HepG2 (cell line): ENCODE results near the gene LMF2. TPM values are rescaled to one million over a fixed set of nuclear protein-coding genes. Genes with fewer than 3 reads are reported as not detected.

ENCODE experiments used
- ATF1 ChIP-seq: IDR thresholded peaks from 2 replicates; pipeline ENCODE4 v1.6.1; 2016; ENCODE audit warnings: mild to moderate bottlenecking, control low read depth
- ATF5 ChIP-seq: sonication (generic); formaldehyde crosslinking; IDR thresholded peaks from 2 replicates; pipeline ENCODE4 v1.4.0; 2020; ENCODE audit warnings: mild to moderate bottlenecking, low read depth, missing genetic modification reagents
- JUNB ChIP-seq: sonication (generic); formaldehyde crosslinking; IDR thresholded peaks from 2 replicates; pipeline ENCODE4 v1.8.0; 2022; ENCODE audit warnings: missing genetic modification reagents, mild to moderate bottlenecking, borderline replicate concordance
- MAZ ChIP-seq, 2 experiments: sonication (generic) in 1 of 2; formaldehyde crosslinking in 1 of 2; IDR thresholded peaks; 2 replicates each; pipeline versions ENCODE4 v1.5.0 to v1.6.1; 2012 to 2020; ENCODE audit warnings: low read depth in 2 of 2, mild to moderate bottlenecking in 2 of 2, borderline replicate concordance in 1 of 2, improper control_type of control experiment in 1 of 2, low read length in 1 of 2, missing genetic modification reagents in 1 of 2, moderate library complexity in 1 of 2
- NONO ChIP-seq, 2 experiments: fragments of 450-650 bp in 1 of 2; sonication (generic) in 1 of 2; formaldehyde crosslinking in 1 of 2; IDR thresholded peaks in 1 of 2; conservative IDR thresholded peaks in 1 of 2; 2 replicates each; pipeline versions ENCODE4 v1.6.1 to v1.8.0; 2017 to 2022; ENCODE audit warnings: mild to moderate bottlenecking in 1 of 2, missing genetic modification reagents in 1 of 2, moderate library complexity in 1 of 2
- POLR2AphosphoS5 ChIP-seq: IDR thresholded peaks from 2 replicates; pipeline ENCODE4 v1.6.1; 2012; ENCODE audit warnings: low read depth, low read length
- RBAK ChIP-seq: sonication (generic); formaldehyde crosslinking; IDR thresholded peaks from 2 replicates; pipeline ENCODE4 v1.5.1; 2020; ENCODE audit warnings: mild to moderate bottlenecking, missing genetic modification reagents
- REST ChIP-seq, 2 experiments: IDR thresholded peaks; 2 replicates each; pipeline ENCODE4 v1.6.1; 2011 to 2012; ENCODE audit warnings: low read length in 2 of 2, borderline replicate concordance in 1 of 2, low read depth in 1 of 2, mild to moderate bottlenecking in 1 of 2, moderate library complexity in 1 of 2
- STAT5B ChIP-seq: sonication (generic); formaldehyde crosslinking; IDR thresholded peaks from 2 replicates; pipeline ENCODE4 v1.4.0; 2020; ENCODE audit warnings: missing genetic modification reagents
- THAP7 ChIP-seq: sonication (generic); formaldehyde crosslinking; IDR thresholded peaks from 2 replicates; pipeline ENCODE4 v1.8.1; 2023; ENCODE audit warnings: mild to moderate bottlenecking, missing genetic modification reagents
- ZBTB21 ChIP-seq: sonication (generic); formaldehyde crosslinking; IDR thresholded peaks from 2 replicates; pipeline ENCODE4 v1.4.0; 2020; ENCODE audit warnings: missing genetic modification reagents
- ZBTB4 ChIP-seq: sonication (generic); formaldehyde crosslinking; IDR thresholded peaks from 2 replicates; pipeline ENCODE4 v1.4.0; 2020; ENCODE audit warnings: missing genetic modification reagents, mild to moderate bottlenecking, borderline replicate concordance
- ZMAT3 ChIP-seq: sonication (generic); formaldehyde crosslinking; conservative IDR thresholded peaks from 2 replicates; pipeline ENCODE4 v1.7.0; 2021; ENCODE audit warnings: missing genetic modification reagents
- ZNF124 ChIP-seq: sonication (generic); formaldehyde crosslinking; IDR thresholded peaks from 2 replicates; pipeline ENCODE4 v1.4.0; 2020; ENCODE audit warnings: missing genetic modification reagents
- ZNF24 ChIP-seq: fragments of 450-650 bp; IDR thresholded peaks from 2 replicates; pipeline ENCODE4 v1.6.1; 2017; ENCODE audit warnings: antibody characterized with exemption, mild to moderate bottlenecking
- ZNF660 ChIP-seq: sonication (generic); formaldehyde crosslinking; IDR thresholded peaks from 2 replicates; pipeline ENCODE4 v1.5.1; 2020; ENCODE audit warnings: mild to moderate bottlenecking, low read depth, missing genetic modification reagents, borderline replicate concordance
- ZNF7 ChIP-seq: IDR thresholded peaks from 2 replicates; pipeline ENCODE4 v1.6.1; 2016; ENCODE audit warnings: missing biosample characterization, missing genetic modification reagents
- ZNF766 ChIP-seq: sonication (generic); formaldehyde crosslinking; IDR thresholded peaks from 2 replicates; pipeline ENCODE4 v1.5.0; 2020; ENCODE audit warnings: missing genetic modification reagents, borderline replicate concordance
- ZNF891 ChIP-seq: sonication (generic); formaldehyde crosslinking; IDR thresholded peaks from 2 replicates; pipeline ENCODE4 v1.5.0; 2020; ENCODE audit warnings: mild to moderate bottlenecking, missing genetic modification reagents
- polyA plus RNA-seq, 8 experiments: library from polyadenylated mRNA; depleted of rRNA in 3 of 8; stranded (reverse) in 7 of 8; unstranded in 1 of 8; fragments of >200 nt; fragmentation: Illumina TruSeq in 4 of 8; extraction: Trizol in 4 of 8; gene quantifications; 2 replicates each; pipeline versions ENCODE4 v1.2.1 to v1.2.3, GENCODE V29; 2011 to 2016; ENCODE audit warnings: low read depth in 4 of 8, missing spikeins in 1 of 8, mixed read lengths in 1 of 8; ENCODE audit not compliant: insufficient read depth in 1 of 8
- total RNA-seq, 5 experiments: library from RNA; depleted of rRNA; stranded (reverse); fragments of >200 nt; fragmentation: Illumina TruSeq; extraction: Trizol; gene quantifications; 2 replicates each; pipeline ENCODE4 v1.2.3, GENCODE V29; 2016; ENCODE audit warnings: low read depth in 1 of 5

LMF2 gene
- total and polyA plus RNA-seq, 2 of the 13 experiments (the other 11 are each of a cell fraction or from before 2014, with no cell fraction given): 23.3 to 30.6 TPM

DNA sequence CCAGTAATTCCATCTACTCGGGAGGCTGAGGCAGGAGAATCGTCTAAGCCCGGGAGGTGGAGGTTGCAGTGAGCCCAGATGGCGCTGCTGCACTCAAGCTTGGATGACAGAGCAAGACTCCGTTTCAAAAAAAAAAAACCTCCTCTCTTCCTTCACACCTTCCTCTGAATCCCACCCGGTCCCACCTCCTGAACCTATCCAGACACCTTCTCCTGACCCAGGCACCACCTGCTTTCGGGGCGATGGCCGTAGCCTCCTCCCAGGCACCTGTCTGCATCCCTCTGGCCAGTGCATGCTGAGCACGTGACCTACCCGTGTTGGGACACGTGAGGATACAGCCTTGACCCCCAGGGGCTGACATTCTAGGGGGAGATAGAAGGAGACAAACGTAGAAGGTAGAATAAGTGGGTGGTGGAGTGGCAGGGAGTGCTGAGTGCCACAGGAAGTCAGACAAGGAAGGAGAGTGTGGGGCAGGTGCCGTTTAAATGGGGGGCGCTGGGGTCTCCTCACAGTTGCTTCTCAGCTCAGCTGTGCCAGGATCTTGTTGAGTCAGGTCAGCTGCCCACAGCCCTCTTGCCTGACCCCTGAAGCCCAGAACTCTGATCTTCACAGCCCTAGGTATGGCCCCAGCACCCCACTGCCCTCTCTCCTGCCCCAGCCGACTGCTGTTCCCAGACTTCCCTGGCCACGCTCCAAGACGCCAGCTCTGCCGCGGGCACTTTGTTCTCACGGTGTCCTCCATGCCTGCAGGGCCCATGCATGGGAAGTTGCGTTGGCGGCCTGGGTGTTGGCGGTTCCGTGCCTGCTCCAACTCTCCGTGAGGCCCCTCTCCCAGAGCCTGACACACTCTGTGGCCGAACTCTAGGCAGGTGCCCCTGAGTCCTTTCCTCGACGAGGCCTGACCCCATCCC, 22.0 kb downstream of the LMF2 start (continued):
- TF ChIP-seq ZNF7 (no peak), ZNF891 (CRISPR knock-in tag) (no peak), STAT5B (CRISPR knock-in tag) (no peak), ZMAT3 (0 out of 2 replicates have a peak, but pooled peaks have one; percentile 24), ATF5 (CRISPR knock-in tag) (no peak), ZNF124 (no peak), JUNB (CRISPR knock-in tag) (peak; percentile 79; the same call in 1 of the 2 replicates), ZBTB4 (CRISPR knock-in tag) (peak; percentile 31; the same call in 1 of the 2 replicates), ZNF660 (CRISPR knock-in tag) (no peak), POLR2AphosphoS5 (no peak; the same call in 1 of the 2 replicates), REST (IDR thresholded peaks at IDR 0.05; ENCODE audit: borderline replicate concordance in 1 of 2, low read depth in 1 of 2, low read length in 2 of 2) (no peak), RBAK (no peak), THAP7 (no peak), NONO (IDR thresholded peaks at IDR 0.05) (no peak), NONO (CRISPR knock-in tag; conservative IDR thresholded peaks at IDR 0.05) (peak; percentile 86), ZNF24 (no peak), ZBTB21 (CRISPR knock-in tag) (0 out of 2 replicates have a peak, but pooled peaks have one; percentile 21), MAZ (IDR thresholded peaks at IDR 0.05; ENCODE audit: borderline replicate concordance, low read depth, low read length) (no peak), MAZ (CRISPR knock-in tag; IDR thresholded peaks at IDR 0.05; ENCODE audit: low read depth) (peak; percentile 48; the same call in 1 of the 2 replicates), ATF1 (CRISPR knock-in tag) (no peak), ZNF766 (CRISPR knock-in tag) (no peak)
